ENCODE data around the gene FBP2. TPM values are rescaled to one million over a fixed set of nuclear protein-coding genes. Genes with fewer than 3 reads are reported as not detected.

The FBP2 gene
- total and polyA plus RNA-seq, 2 experiments from 2014 or later = not detected

GRCh38 chr9:94554078-94554438 lies 39.6 kb downstream of the FBP2 start:
- Mint-ChIP-seq H3K27ac (no peak overlapping the region), H3K4me1 (no peaks in the 10 kb centered on the region; the same call in 2 of the 3 replicates), H3K27me3 (ENCODE audit: insufficient read depth, low read depth, poor library complexity) (peaks cover 6% of the 10 kb centered on the region), H3K36me3 (ENCODE audit: low read depth) (peaks cover 25% of the 10 kb centered on the region), H3K9me3 (peaks cover 13% of the 10 kb centered on the region), H3K4me3 (no peak overlapping the region)
- no peak for DNase-seq (ENCODE audit: low spot score)
- no peak for TF ChIP-seq NANOG (IDR thresholded peaks at IDR 0.05; ENCODE audit: borderline replicate concordance)
- Histone ChIP-seq H3K4me2 (peak overlapping the region; percentile 76), H3K4me3 (peak overlapping the region; percentile 49), H4K20me1 (replicated peaks; ENCODE audit: insufficient read depth) (peaks cover 8% of the 10 kb centered on the region), H2AFZ (no peak overlapping the region), H3K27ac (ENCODE audit: low read depth) (no peak overlapping the region), H3K79me2 (replicated peaks; ENCODE audit: insufficient read depth) (peaks cover 34% of the 10 kb centered on the region), H3K9me2 (ENCODE audit: insufficient read depth) (no peaks in the 10 kb centered on the region), H3K4me1 (ENCODE audit: insufficient read depth) (peaks cover 3% of the 10 kb centered on the region; the same call in 1 of the 2 replicates), H3K36me3 (ENCODE audit: insufficient read depth) (no peaks in the 10 kb centered on the region), H3K27me3 (ENCODE audit: insufficient read depth) (no peaks in the 10 kb centered on the region), H3F3A (replicated peaks; ENCODE audit: low read depth) (no peaks in the 10 kb centered on the region)
- peak; percentile 38 for ATAC-seq

GRCh38 chr9:94553029-94553938 lies 40.3 kb downstream of the FBP2 start:
- H3F3A ChIP-seq (replicated peaks; ENCODE audit: low read depth) = no peaks in the 10 kb centered on the region
- Mint-ChIP-seq H3K4me1 (no peaks in the 10 kb centered on the region; the same call in 2 of the 3 replicates), H3K27ac (no peak overlapping the region), H3K27me3 (ENCODE audit: insufficient read depth, low read depth, poor library complexity) (peaks cover 6% of the 10 kb centered on the region), H3K9me3 (peaks cover 13% of the 10 kb centered on the region), H3K4me3 (no peak overlapping the region; the same call in 2 of the 3 replicates), H3K36me3 (ENCODE audit: low read depth) (peaks cover 25% of the 10 kb centered on the region)
- peak; percentile 7; the same call in 2 of the 3 replicates for ATAC-seq
- peak; percentile 45 for DNase-seq (ENCODE audit: low spot score)
- TF ChIP-seq EZH2phosphoT487 (IDR thresholded peaks at IDR 0.05; ENCODE audit: unreplicated experiment) (no peak), CTCF (conservative IDR thresholded peaks at IDR 0.05; ENCODE audit: low read depth in 2 of 2) (peak; percentile 14 to 32; a peak in 1 of 4 replicates), NANOG (IDR thresholded peaks at IDR 0.05; ENCODE audit: borderline replicate concordance) (no peak), STAT1 (IDR thresholded peaks at IDR 0.05; ENCODE audit: unreplicated experiment) (no peak), ZNF114 (CRISPR knock-in tag; IDR thresholded peaks at IDR 0.05) (no peak)
- peak overlapping the region; percentile 76 for H3K4me2 ChIP-seq
- H3K9me2 ChIP-seq (ENCODE audit: insufficient read depth) = no peaks in the 10 kb centered on the region
- peak overlapping the region; percentile 49; the same call in 1 of the 2 replicates for H3K4me3 ChIP-seq
- no peaks in the 10 kb centered on the region for H3K27me3 ChIP-seq (ENCODE audit: insufficient read depth)
- no peak overlapping the region for H2AFZ ChIP-seq
- peaks cover 3% of the 10 kb centered on the region; the same call in 1 of the 2 replicates for H3K4me1 ChIP-seq (ENCODE audit: insufficient read depth)
- peaks cover 8% of the 10 kb centered on the region for H4K20me1 ChIP-seq (replicated peaks; ENCODE audit: insufficient read depth)
- H3K79me2 ChIP-seq (replicated peaks; ENCODE audit: insufficient read depth) = peaks cover 31% of the 10 kb centered on the region
- no peak overlapping the region for H3K27ac ChIP-seq (ENCODE audit: low read depth)
- no peaks in the 10 kb centered on the region for H3K36me3 ChIP-seq (ENCODE audit: insufficient read depth)

GRCh38 chr9:94545940-94546339 lies 47.7 kb downstream of the FBP2 start:
- H3K36me3 Mint-ChIP-seq (ENCODE audit: low read depth) = peaks cover 9% of the 10 kb centered on the region; the same call in 2 of the 3 replicates
- no peaks in the 10 kb centered on the region for H3K4me1 Mint-ChIP-seq
- no peaks in the 10 kb centered on the region for H3K27me3 Mint-ChIP-seq (ENCODE audit: insufficient read depth, low read depth, poor library complexity)
- no peaks in the 10 kb centered on the region for H3K27me3 ChIP-seq (ENCODE audit: insufficient read depth)
- H3K4me3 ChIP-seq = no peak overlapping the region
- H2AFZ ChIP-seq = no peak overlapping the region
- no peaks in the 10 kb centered on the region for H3K4me1 ChIP-seq (ENCODE audit: insufficient read depth)
- H3K9me3 Mint-ChIP-seq = peaks cover 9% of the 10 kb centered on the region
- no peaks in the 10 kb centered on the region for H3K9me2 ChIP-seq (ENCODE audit: insufficient read depth)
- H3F3A ChIP-seq (replicated peaks; ENCODE audit: low read depth) = no peaks in the 10 kb centered on the region
- DNase-seq (ENCODE audit: low spot score) (no peak), ATAC-seq (no peak)
- H4K20me1 ChIP-seq (replicated peaks; ENCODE audit: insufficient read depth) = no peaks in the 10 kb centered on the region
- H3K79me2 ChIP-seq (replicated peaks; ENCODE audit: insufficient read depth) = peaks cover 2% of the 10 kb centered on the region
- H3K4me3 Mint-ChIP-seq = no peak overlapping the region
- no peak overlapping the region for H3K4me2 ChIP-seq
- H3K27ac Mint-ChIP-seq = no peak overlapping the region
- H3K36me3 ChIP-seq (ENCODE audit: insufficient read depth) = no peaks in the 10 kb centered on the region
- H3K27ac ChIP-seq (ENCODE audit: low read depth) = no peak overlapping the region
- TF ChIP-seq ZNF462 (CRISPR knock-in tag; IDR thresholded peaks at IDR 0.05) (no peak), POLR2AphosphoS5 (IDR thresholded peaks at IDR 0.05; ENCODE audit: low read depth) (no peak), STAT1 (IDR thresholded peaks at IDR 0.05; ENCODE audit: unreplicated experiment) (no peak)
